ENCODE measurements around the gene GNAI3. TPM values are rescaled to one million over a fixed set of nuclear protein-coding genes. Genes with fewer than 3 reads are reported as not detected.

GNAI3 gene
- total and polyA plus RNA-seq, 2 of the 13 experiments (the other 11 are each of a cell fraction or from before 2014, with no cell fraction given): 4.3 to 9.0 TPM

DNA sequence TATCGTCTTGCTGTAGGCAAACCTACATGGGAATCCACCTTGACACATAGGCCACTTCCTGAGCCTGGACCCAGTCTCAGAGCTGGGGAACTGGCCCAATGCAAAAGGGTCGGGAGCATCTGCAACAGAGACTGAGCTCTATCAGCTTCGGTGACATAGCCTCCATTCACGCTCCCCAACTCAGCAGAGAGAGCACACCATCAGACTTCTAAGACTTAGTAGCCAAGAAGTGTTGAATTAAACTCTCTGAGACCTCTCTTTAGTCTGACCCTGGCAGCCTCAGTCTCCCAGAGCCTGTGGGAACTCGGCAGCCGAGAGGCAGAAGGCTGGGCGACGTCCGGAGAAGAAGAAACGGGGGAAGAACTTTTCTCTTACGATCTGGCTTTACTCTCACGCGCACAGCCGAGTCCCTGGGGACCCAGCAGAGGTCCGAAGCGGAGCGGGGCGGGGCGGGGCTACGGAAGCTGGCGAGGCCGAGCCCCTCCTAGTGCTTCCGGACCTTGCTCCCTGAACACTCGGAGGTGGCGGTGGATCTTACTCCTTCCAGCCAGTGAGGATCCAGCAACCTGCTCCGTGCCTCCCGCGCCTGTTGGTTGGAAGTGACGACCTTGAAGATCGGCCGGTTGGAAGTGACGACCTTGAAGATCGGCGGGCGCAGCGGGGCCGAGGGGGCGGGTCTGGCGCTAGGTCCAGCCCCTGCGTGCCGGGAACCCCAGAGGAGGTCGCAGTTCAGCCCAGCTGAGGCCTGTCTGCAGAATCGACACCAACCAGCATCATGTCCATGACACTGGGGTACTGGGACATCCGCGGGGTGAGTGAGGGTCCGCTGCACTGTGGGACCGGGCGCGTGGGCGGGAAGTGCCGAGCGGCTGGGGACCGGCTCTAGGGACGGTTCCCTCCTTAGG, 107.5 kb downstream of the GNAI3 start, which contains the start of gene GSTM4 (continued):
- no peak for TF ChIP-seq ZNF720 (CRISPR knock-in tag; IDR thresholded peaks at IDR 0.05)
- peak; percentile 92; the same call in 1 of the 2 replicates for TF ChIP-seq ZNF230 (CRISPR knock-in tag; IDR thresholded peaks at IDR 0.05)
- TF ChIP-seq, protein P1, sequence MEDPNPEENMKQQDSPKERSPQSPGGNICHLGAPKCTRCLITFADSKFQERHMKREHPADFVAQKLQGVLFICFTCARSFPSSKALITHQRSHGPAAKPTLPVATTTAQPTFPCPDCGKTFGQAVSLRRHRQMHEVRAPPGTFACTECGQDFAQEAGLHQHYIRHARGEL (CRISPR knock-in tag; IDR thresholded peaks at IDR 0.05): 0 out of 2 replicates have a peak, but pooled peaks have one; percentile 55
- peak; percentile 73; the same call in 1 of the 2 replicates for TF ChIP-seq ZBTB8A (CRISPR knock-in tag; IDR thresholded peaks at IDR 0.05; ENCODE audit: borderline replicate concordance, low read depth)
- TF ChIP-seq ZNF589 (CRISPR knock-in tag; conservative IDR thresholded peaks at IDR 0.05): no peak
- TF ChIP-seq, protein P2, sequence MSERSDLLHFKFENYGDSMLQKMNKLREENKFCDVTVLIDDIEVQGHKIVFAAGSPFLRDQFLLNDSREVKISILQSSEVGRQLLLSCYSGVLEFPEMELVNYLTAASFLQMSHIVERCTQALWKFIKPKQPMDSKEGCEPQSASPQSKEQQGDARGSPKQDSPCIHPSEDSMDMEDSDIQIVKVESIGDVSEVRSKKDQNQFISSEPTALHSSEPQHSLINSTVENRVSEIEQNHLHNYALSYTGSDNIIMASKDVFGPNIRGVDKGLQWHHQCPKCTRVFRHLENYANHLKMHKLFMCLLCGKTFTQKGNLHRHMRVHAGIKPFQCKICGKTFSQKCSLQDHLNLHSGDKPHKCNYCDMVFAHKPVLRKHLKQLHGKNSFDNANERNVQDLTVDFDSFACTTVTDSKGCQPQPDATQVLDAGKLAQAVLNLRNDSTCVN (CRISPR knock-in tag; IDR thresholded peaks at IDR 0.05; ENCODE audit: borderline replicate concordance): peak; percentile 71; the same call in 1 of the 2 replicates
- no peak for TF ChIP-seq ZNF333 (CRISPR knock-in tag; IDR thresholded peaks at IDR 0.05; ENCODE audit: borderline replicate concordance)
- peak; percentile 46; the same call in 1 of the 2 replicates for TF ChIP-seq RARA (CRISPR knock-in tag; IDR thresholded peaks at IDR 0.05)
- TF ChIP-seq AGO1 (IDR thresholded peaks at IDR 0.05; ENCODE audit: low read depth, low read length, poor library complexity, severe bottlenecking): no peak
- TF ChIP-seq ZKSCAN8 (CRISPR knock-in tag; IDR thresholded peaks at IDR 0.05; ENCODE audit: borderline replicate concordance): no peak
- TF ChIP-seq, protein P3, sequence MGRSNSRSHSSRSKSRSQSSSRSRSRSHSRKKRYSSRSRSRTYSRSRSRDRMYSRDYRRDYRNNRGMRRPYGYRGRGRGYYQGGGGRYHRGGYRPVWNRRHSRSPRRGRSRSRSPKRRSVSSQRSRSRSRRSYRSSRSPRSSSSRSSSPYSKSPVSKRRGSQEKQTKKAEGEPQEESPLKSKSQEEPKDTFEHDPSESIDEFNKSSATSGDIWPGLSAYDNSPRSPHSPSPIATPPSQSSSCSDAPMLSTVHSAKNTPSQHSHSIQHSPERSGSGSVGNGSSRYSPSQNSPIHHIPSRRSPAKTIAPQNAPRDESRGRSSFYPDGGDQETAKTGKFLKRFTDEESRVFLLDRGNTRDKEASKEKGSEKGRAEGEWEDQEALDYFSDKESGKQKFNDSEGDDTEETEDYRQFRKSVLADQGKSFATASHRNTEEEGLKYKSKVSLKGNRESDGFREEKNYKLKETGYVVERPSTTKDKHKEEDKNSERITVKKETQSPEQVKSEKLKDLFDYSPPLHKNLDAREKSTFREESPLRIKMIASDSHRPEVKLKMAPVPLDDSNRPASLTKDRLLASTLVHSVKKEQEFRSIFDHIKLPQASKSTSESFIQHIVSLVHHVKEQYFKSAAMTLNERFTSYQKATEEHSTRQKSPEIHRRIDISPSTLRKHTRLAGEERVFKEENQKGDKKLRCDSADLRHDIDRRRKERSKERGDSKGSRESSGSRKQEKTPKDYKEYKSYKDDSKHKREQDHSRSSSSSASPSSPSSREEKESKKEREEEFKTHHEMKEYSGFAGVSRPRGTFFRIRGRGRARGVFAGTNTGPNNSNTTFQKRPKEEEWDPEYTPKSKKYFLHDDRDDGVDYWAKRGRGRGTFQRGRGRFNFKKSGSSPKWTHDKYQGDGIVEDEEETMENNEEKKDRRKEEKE (IDR thresholded peaks at IDR 0.05): no peak
- no peak for TF ChIP-seq MTF1 (CRISPR knock-in tag; IDR thresholded peaks at IDR 0.05)
- no peak for TF ChIP-seq MBD4 (IDR thresholded peaks at IDR 0.05; ENCODE audit: borderline replicate concordance, low read length)
- TF ChIP-seq, protein P4, sequence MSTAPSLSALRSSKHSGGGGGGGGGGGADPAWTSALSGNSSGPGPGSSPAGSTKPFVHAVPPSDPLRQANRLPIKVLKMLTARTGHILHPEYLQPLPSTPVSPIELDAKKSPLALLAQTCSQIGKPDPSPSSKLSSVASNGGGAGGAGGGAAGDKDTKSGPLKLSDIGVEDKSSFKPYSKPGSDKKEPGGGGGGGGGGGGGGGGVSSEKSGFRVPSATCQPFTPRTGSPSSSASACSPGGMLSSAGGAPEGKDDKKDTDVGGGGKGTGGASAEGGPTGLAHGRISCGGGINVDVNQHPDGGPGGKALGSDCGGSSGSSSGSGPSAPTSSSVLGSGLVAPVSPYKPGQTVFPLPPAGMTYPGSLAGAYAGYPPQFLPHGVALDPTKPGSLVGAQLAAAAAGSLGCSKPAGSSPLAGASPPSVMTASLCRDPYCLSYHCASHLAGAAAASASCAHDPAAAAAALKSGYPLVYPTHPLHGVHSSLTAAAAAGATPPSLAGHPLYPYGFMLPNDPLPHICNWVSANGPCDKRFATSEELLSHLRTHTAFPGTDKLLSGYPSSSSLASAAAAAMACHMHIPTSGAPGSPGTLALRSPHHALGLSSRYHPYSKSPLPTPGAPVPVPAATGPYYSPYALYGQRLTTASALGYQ (CRISPR knock-in tag; IDR thresholded peaks at IDR 0.05): no peak
- TF ChIP-seq ZNF607 (CRISPR knock-in tag; IDR thresholded peaks at IDR 0.05; ENCODE audit: borderline replicate concordance): peak; percentile 79
- TF ChIP-seq, protein P5, sequence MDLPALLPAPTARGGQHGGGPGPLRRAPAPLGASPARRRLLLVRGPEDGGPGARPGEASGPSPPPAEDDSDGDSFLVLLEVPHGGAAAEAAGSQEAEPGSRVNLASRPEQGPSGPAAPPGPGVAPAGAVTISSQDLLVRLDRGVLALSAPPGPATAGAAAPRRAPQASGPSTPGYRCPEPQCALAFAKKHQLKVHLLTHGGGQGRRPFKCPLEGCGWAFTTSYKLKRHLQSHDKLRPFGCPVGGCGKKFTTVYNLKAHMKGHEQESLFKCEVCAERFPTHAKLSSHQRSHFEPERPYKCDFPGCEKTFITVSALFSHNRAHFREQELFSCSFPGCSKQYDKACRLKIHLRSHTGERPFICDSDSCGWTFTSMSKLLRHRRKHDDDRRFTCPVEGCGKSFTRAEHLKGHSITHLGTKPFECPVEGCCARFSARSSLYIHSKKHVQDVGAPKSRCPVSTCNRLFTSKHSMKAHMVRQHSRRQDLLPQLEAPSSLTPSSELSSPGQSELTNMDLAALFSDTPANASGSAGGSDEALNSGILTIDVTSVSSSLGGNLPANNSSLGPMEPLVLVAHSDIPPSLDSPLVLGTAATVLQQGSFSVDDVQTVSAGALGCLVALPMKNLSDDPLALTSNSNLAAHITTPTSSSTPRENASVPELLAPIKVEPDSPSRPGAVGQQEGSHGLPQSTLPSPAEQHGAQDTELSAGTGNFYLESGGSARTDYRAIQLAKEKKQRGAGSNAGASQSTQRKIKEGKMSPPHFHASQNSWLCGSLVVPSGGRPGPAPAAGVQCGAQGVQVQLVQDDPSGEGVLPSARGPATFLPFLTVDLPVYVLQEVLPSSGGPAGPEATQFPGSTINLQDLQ (CRISPR knock-in tag; IDR thresholded peaks at IDR 0.05): peak; percentile 23; the same call in 1 of the 2 replicates
